ENCODE measurements around the gene IMPACT.

IMPACT gene

GRCh38 chr18:24426398-24427294 lies at the start of gene IMPACT:
Gene IMPACT, plus strand, starts transcription at chr18:24426670. Its CDS starts 87 bp downstream, at chr18:24426757.
- DNase-seq: peak; percentile 72

- DNase-seq: no peak
Measured at GRCh38 chr18:24378598-24378997, 47.9 kb upstream of the IMPACT start.

- no peak for DNase-seq
Measured at GRCh38 chr18:24380163-24380747, 46.2 kb upstream of the IMPACT start.

GRCh38 chr18:24381126-24381525 lies 45.3 kb upstream of the IMPACT start:
- DNase-seq: no peak

- no peak for DNase-seq
Measured at GRCh38 chr18:24386681-24387080, 39.8 kb upstream of the IMPACT start.

GRCh38 chr18:24388957-24389356 lies 37.5 kb upstream of the IMPACT start:
- no peak for DNase-seq

- no peak for DNase-seq
Measured at GRCh38 chr18:24395049-24395795, 31.2 kb upstream of the IMPACT start.

GRCh38 chr18:24396082-24396633 lies 30.3 kb upstream of the IMPACT start:
- DNase-seq: no peak

- DNase-seq: peak; percentile 49
Measured at GRCh38 chr18:24397131-24397693, 29.3 kb upstream of the IMPACT start.

- peak; percentile 88 for DNase-seq
Measured at GRCh38 chr18:24397694-24398368, 28.6 kb upstream of the IMPACT start, which contains the start of gene OSBPL1A. Gene OSBPL1A, minus strand, starts transcription at chr18:24397824. Its CDS starts 20,291 bp downstream, at chr18:24377533.

- no peak for DNase-seq
Measured at GRCh38 chr18:24398540-24398939, 27.9 kb upstream of the IMPACT start.

- DNase-seq: no peak
Measured at GRCh38 chr18:24400587-24400986, 25.9 kb upstream of the IMPACT start.

- DNase-seq: no peak
Measured at GRCh38 chr18:24402209-24402785, 24.2 kb upstream of the IMPACT start.

- no peak for DNase-seq
Measured at GRCh38 chr18:24403076-24403475, 23.4 kb upstream of the IMPACT start.

GRCh38 chr18:24404591-24404990 lies 21.9 kb upstream of the IMPACT start:
- no peak for DNase-seq

- DNase-seq: no peak
Measured at GRCh38 chr18:24408496-24408895, 18.0 kb upstream of the IMPACT start.

- no peak for DNase-seq
Measured at GRCh38 chr18:24413148-24413547, 13.3 kb upstream of the IMPACT start.

GRCh38 chr18:24414349-24415003 lies 12.0 kb upstream of the IMPACT start:
- DNase-seq: no peak

- no peak for DNase-seq
Measured at GRCh38 chr18:24417480-24417879, 9.0 kb upstream of the IMPACT start.

GRCh38 chr18:24420551-24420950 lies 5.9 kb upstream of the IMPACT start:
- DNase-seq: no peak

GRCh38 chr18:24421831-24422230 lies 4.6 kb upstream of the IMPACT start:
- no peak for DNase-seq
